Left lung (tissue), 10 donors: ENCODE measurements around the gene ALDH4A1. TPM values are rescaled to one million over a fixed set of nuclear protein-coding genes. Genes with fewer than 3 reads are reported as not detected.

Experiments
- ATAC-seq: fragments of 200-7000 bp; cut with Tn5 transposase; one replicate; pipeline ENCODE4 v1.9.1; 2020; ENCODE audit warnings: moderate library complexity
- DNase-seq, 4 donors: peaks; one replicate each; pipeline ENCODE4 v3.0.0-alpha.2; 2013 to 2020
- H3K27ac ChIP-seq, 2 donors: fragments of 200-600 bp; sonication (generic) in 1 of 2; one replicate each; pipeline versions ENCODE4 v1.5.0 to v1.8.0; 2020 to 2021
- H3K27me3 ChIP-seq, 2 donors: fragments of 200-600 bp; sonication (generic) in 1 of 2; one replicate each; pipeline versions ENCODE4 v1.5.0 to v1.8.0; 2020 to 2021
- H3K36me3 ChIP-seq, 2 donors: fragments of 200-600 bp; sonication (generic) in 1 of 2; one replicate each; pipeline versions ENCODE4 v1.5.0 to v1.8.0; 2020 to 2021
- H3K4me1 ChIP-seq, 2 donors: fragments of 200-600 bp; one replicate each; pipeline ENCODE4 v1.8.0; 2021
- H3K4me3 ChIP-seq, 2 donors: fragments of 200-600 bp; sonication (generic) in 1 of 2; one replicate each; pipeline versions ENCODE4 v1.5.0 to v1.8.0; 2020 to 2021; ENCODE audit warnings: mild to moderate bottlenecking in 1 of 2
- H3K9me3 ChIP-seq, 2 donors: fragments of 200-600 bp; sonication (generic) in 1 of 2; one replicate each; pipeline versions ENCODE4 v1.5.0 to v1.8.0; 2020 to 2021
- intact Hi-C, 2 donors: fragments of 100-400 bp; cut with DNase I; formaldehyde crosslinking; loops; one replicate each; pipeline versions ENCODE4 v1.11.2 to v1.14.2; 2022
- polyA plus RNA-seq, 6 donors: library from polyadenylated mRNA; unstranded; fragments of 120-200 nt; gene quantifications; one replicate each; pipeline ENCODE4 v1.2.1, GENCODE V29; 2013; ENCODE audit not compliant: insufficient read length in 6 of 6
- total RNA-seq, 2 donors: library from RNA; stranded (reverse); fragmentation: NEBNext Ultra II Directional; extraction: Animal tissue kit (Norgen Biotek cat#: 25700); gene quantifications; one replicate each; pipeline ENCODE4 v1.2.1, GENCODE V29; 2021
- TF ChIP-seq, protein P1 (sequence below), 2 donors: fragments of 200-600 bp; sonication (generic) in 1 of 2; IDR thresholded peaks; one replicate each; pipeline versions ENCODE4 v1.5.0 to v1.8.0; 2021; ENCODE audit warnings: antibody characterized with exemption in 2 of 2
- donor health status: DM: no; HTN: yes; CAD: no.
- donor health status: DM: no; HTN: no; CAD: no.

Gene ALDH4A1
- total and polyA plus RNA-seq, 8 donors: 11.3 to 21.1 (median 19.4) TPM

DNA sequence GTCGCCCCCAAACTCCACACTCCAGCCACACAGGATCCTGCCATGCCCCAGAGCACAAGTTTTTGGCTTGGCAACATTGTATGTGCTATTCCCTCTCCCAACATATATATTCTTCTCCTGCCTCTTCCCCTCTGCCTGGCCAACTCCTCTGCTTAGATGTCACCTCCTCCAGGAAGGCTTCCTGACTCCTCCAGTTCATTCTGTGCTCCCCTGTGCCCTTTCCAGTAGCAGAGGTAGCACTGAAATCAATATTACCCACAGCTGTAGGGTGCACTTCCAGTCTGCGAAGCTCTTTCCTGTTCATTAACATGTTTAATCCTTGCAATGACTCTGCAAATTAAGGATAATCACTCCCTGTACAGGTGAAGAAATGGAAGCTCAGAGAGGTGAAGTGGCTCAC, 21.2 kb downstream of the ALDH4A1 start:
- no peaks in the 10 kb centered on the region for H3K4me1 ChIP-seq
- no peaks in the 10 kb centered on the region for H3K9me3 ChIP-seq
- peaks cover 0 to 45% of the 10 kb centered on the region in 2 donors for H3K36me3 ChIP-seq
- intact Hi-C loops: no loop called here
- no peak for ATAC-seq
- no peak overlapping the region for H3K4me3 ChIP-seq
- TF ChIP-seq, protein P1, sequence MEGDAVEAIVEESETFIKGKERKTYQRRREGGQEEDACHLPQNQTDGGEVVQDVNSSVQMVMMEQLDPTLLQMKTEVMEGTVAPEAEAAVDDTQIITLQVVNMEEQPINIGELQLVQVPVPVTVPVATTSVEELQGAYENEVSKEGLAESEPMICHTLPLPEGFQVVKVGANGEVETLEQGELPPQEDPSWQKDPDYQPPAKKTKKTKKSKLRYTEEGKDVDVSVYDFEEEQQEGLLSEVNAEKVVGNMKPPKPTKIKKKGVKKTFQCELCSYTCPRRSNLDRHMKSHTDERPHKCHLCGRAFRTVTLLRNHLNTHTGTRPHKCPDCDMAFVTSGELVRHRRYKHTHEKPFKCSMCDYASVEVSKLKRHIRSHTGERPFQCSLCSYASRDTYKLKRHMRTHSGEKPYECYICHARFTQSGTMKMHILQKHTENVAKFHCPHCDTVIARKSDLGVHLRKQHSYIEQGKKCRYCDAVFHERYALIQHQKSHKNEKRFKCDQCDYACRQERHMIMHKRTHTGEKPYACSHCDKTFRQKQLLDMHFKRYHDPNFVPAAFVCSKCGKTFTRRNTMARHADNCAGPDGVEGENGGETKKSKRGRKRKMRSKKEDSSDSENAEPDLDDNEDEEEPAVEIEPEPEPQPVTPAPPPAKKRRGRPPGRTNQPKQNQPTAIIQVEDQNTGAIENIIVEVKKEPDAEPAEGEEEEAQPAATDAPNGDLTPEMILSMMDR (IDR thresholded peaks at IDR 0.05): no peak
- H3K27me3 ChIP-seq: no peaks in the 10 kb centered on the region
- DNase-seq: no peak
- H3K27ac ChIP-seq: no peak overlapping the region

DNA sequence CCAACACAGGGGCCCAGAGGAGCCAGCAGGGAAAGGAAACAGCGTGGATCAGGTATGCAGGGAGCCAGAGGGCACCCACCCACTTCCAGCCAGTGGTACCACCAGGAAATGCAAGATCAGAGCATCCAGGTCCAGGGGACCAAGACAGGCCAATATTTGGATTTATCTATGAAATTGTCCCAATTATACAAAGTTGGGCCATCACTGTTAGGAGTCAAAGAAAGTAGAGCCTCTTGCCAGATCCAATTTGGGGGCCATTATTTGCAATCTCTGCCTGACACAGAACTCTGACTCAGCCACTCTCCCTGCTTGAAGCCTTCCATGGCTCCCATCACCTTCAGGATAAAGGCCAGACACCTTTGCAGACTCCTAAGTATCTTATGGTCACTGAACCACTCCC, 21.8 kb downstream of the ALDH4A1 start:
- Histone ChIP-seq H3K36me3 (peaks cover 0 to 43% of the 10 kb centered on the region in 2 donors), H3K27me3 (no peaks in the 10 kb centered on the region), H3K9me3 (no peaks in the 10 kb centered on the region), H3K4me1 (no peaks in the 10 kb centered on the region), H3K4me3 (no peak overlapping the region), H3K27ac (no peak overlapping the region)
- DNase-seq: no peak
- TF ChIP-seq, protein P1 (IDR thresholded peaks at IDR 0.05): no peak
- intact Hi-C loops: no loop called here
- ATAC-seq: no peak

DNA sequence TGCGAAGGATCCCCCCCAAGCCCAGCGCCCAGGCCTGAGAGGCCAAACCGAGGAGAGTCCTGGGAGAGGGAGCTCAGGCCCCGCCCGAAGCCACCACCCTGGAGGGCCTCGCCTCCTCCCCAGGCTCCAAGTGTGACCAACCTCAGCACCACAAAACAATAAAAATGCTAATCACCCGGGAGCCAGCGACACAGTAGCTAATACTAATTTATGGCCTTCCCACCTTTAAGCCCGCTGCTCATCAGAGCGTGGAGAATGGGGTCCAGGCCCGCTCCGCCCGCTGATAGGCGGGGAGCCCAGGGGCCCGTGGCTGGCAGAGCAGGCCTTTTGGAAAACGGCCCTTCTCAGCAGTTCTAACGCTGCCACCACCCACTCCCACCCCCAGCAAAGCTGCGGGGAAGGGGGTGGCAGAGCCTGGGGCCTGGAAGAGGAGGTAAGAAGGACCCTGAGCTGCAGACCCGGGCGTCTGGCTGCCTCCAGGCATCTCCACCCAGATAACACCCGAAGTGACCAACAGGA, 22.5 kb downstream of the ALDH4A1 start:
- H3K36me3 ChIP-seq: peaks cover 0 to 39% of the 10 kb centered on the region in 2 donors
- intact Hi-C loops: no loop called here
- H3K4me1 ChIP-seq: no peaks in the 10 kb centered on the region
- TF ChIP-seq, protein P1 (IDR thresholded peaks at IDR 0.05): no peak
- ATAC-seq (no peak), DNase-seq (no peak)
- no peaks in the 10 kb centered on the region for H3K9me3 ChIP-seq
- H3K27ac ChIP-seq: no peak overlapping the region
- H3K4me3 ChIP-seq: no peak overlapping the region
- no peaks in the 10 kb centered on the region for H3K27me3 ChIP-seq

DNA sequence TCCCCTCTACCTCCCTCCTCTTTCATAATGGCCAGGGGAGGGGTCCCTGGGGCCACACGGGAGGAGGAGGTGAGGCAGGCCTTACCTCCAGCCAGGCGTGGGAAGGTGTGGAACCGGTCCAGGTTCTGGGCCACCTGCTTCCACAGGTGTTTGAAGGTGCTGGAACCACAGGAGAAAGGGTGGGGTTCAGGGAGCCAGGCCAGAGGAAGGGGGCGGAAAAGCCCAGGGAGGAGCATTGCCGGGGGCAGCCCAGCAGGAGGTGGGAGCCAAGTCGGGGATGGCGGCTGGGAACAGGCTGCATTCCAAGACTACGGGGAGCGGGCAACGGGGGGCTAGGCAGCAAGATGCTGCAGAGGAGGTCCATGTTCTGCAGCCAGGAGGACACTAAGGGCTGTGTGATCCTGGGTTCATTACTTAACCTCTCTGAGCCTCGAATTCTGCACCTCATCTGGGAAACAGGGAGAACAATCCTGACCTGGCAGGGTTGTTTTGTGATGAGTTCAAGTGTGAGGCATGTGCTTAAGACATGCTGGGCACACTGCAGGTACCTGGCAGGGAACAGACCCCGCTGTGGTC, 23.1 kb downstream of the ALDH4A1 start:
- TF ChIP-seq, protein P1 (IDR thresholded peaks at IDR 0.05): no peak

DNA sequence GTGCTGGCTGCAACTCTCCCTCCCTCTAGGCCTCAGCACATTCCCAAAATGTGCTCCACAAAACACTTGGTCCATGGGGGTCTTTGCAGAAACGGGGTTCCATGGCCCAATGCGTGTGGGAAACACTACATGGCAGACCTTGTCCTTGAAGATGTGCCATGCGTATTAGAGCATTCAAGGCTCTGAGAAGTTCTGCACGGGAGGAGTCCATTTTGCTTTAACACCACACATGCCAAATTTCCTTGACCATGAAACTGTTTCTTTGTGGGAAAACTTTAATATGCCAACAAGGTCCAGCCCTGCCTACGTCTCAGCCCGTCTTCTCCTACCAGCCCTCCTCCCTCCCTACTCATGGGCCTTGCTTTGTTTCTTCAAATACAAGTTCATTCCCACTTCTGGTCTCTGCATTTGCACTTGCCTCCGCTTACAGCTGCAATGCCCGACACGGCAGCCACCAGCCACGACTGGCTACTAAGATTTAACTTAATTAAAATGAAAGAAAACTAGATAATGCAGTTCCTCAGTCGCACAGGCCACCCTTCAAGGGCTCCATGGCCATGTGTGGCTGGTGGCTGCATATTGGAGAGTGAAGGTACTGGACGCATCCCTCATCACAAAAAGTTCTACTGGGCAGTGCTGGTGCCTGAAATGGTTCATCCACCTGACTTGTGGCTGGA, 23.7 kb downstream of the ALDH4A1 start:
- H3K4me1 ChIP-seq: no peaks in the 10 kb centered on the region
- H3K27me3 ChIP-seq: no peaks in the 10 kb centered on the region
- H3K36me3 ChIP-seq: peaks cover 0 to 44% of the 10 kb centered on the region in 2 donors
- H3K27ac ChIP-seq: no peak overlapping the region
- intact Hi-C loops: no loop called here
- TF ChIP-seq, protein P1 (IDR thresholded peaks at IDR 0.05): no peak
- H3K4me3 ChIP-seq: no peak overlapping the region
- no peaks in the 10 kb centered on the region for H3K9me3 ChIP-seq
- DNase-seq: no peak
- ATAC-seq: no peak

More for the DNA sequence above, 23.1 kb downstream of the ALDH4A1 start:
- DNase-seq (no peak), ATAC-seq (no peak)
- Histone ChIP-seq H3K9me3 (no peaks in the 10 kb centered on the region), H3K27ac (no peak overlapping the region), H3K27me3 (no peaks in the 10 kb centered on the region), H3K4me3 (no peak overlapping the region), H3K4me1 (no peaks in the 10 kb centered on the region), H3K36me3 (peaks cover 0 to 41% of the 10 kb centered on the region in 2 donors)
- intact Hi-C loops: no loop called here
